Tibial artery (tissue), 4 donors: Measurements from ENCODE around the gene TMUB2.

Experiments used
- DNase-seq, 2 donors: peaks; one replicate each; pipeline ENCODE4 v3.0.0-alpha.2; 2019
- H3K27ac ChIP-seq, 2 donors: fragments of 200-600 bp; sonication (generic) in 1 of 2; 1 replicate in 1 of 2; 2 replicates in 1 of 2; pipeline ENCODE4 v1.5.1; 2018 to 2019; ENCODE audit warnings: mild to moderate bottlenecking in 1 of 2
- H3K27me3 ChIP-seq, 2 donors: fragments of 200-600 bp; sonication (generic) in 1 of 2; one replicate each; pipeline versions ENCODE4 v1.5.1 to v1.6.0; 2016 to 2019
- H3K36me3 ChIP-seq, 3 donors: fragments of 200-600 bp; sonication (generic) in 2 of 3; one replicate each; pipeline ENCODE4 v1.5.1; 2016 to 2019; ENCODE audit warnings: mild to moderate bottlenecking in 2 of 3
- H3K4me1 ChIP-seq, 4 donors: fragments of 200-600 bp; sonication (generic) in 2 of 4; 1 replicate in 3 of 4; 2 replicates in 1 of 4; pipeline ENCODE4 v1.5.1; 2016 to 2019
- H3K4me3 ChIP-seq, 2 donors: fragments of 200-600 bp; sonication (generic) in 1 of 2; 1 replicate in 1 of 2; 2 replicates in 1 of 2; pipeline ENCODE4 v1.5.1; 2018 to 2019; ENCODE audit warnings: mild to moderate bottlenecking in 2 of 2
- H3K9me3 ChIP-seq, 3 donors: fragments of 200-600 bp; sonication (generic) in 1 of 3; one replicate each; pipeline ENCODE4 v1.5.1; 2016 to 2019
- intact Hi-C: fragments of 100-400 bp; cut with DNase I; formaldehyde crosslinking; loops from one replicate; pipeline ENCODE4 v1.15.0; 2023; ENCODE audit warnings: low total_unique reads
- TF ChIP-seq, protein P1 (sequence below), 2 experiments: fragments of 200-600 bp in 1 of 2; fragments of 450-650 bp in 1 of 2; IDR thresholded peaks; one replicate each; pipeline ENCODE4 v1.5.1; 2017 to 2019; ENCODE audit warnings: antibody characterized with exemption in 2 of 2, mild to moderate bottlenecking in 1 of 2, moderate library complexity in 1 of 2

The TMUB2 gene

GRCh38 chr17:44164476-44164875 lies 22.3 kb upstream of the TMUB2 start:
- Histone ChIP-seq H3K27ac (no peak overlapping the region), H3K36me3 (no peaks in the 10 kb centered on the region), H3K4me1 (peaks cover 0 to 12% (median 4%) of the 10 kb centered on the region in 4 donors), H3K27me3 (no peaks in the 10 kb centered on the region), H3K9me3 (no peaks in the 10 kb centered on the region), H3K4me3 (no peak overlapping the region)
- intact Hi-C loops: no loop called here
- TF ChIP-seq, protein P1, sequence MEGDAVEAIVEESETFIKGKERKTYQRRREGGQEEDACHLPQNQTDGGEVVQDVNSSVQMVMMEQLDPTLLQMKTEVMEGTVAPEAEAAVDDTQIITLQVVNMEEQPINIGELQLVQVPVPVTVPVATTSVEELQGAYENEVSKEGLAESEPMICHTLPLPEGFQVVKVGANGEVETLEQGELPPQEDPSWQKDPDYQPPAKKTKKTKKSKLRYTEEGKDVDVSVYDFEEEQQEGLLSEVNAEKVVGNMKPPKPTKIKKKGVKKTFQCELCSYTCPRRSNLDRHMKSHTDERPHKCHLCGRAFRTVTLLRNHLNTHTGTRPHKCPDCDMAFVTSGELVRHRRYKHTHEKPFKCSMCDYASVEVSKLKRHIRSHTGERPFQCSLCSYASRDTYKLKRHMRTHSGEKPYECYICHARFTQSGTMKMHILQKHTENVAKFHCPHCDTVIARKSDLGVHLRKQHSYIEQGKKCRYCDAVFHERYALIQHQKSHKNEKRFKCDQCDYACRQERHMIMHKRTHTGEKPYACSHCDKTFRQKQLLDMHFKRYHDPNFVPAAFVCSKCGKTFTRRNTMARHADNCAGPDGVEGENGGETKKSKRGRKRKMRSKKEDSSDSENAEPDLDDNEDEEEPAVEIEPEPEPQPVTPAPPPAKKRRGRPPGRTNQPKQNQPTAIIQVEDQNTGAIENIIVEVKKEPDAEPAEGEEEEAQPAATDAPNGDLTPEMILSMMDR (IDR thresholded peaks at IDR 0.05): no peak
- DNase-seq: no peak

DNA sequence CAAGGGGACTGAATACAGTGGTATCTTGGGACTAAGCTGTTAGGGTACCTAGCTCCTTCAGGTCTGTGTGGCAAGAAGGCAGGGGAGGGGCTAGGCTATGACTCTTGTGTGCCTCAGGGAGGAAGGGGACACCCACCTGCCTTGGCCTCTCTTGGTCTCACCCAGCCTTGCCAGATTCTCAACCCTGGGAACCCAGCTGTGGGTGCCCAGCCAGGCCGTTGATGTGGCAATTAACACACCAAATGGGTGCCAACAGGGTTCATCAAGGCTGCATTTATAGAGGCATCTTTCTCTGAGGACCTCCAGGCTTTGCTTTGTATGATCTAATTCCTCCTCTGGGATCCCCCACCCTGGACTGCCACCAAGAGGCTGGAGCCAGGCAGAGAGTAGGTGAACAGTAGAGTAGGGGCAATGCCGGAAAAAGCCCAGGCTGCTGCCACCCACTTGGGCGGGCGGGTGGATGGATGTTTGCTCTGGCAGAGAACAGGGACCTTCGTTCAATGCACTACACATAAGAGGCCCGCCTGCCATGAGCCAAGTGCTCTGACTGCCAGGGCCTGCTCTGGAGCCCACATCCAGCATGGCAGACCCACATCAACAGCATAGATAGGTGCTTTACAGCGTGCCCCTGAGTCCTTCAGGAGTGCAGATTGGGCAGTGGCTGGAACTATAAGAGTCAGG lies 19.5 kb upstream of the TMUB2 start:
- H3K9me3 ChIP-seq: no peaks in the 10 kb centered on the region
- peaks cover 0 to 35% (median 19%) of the 10 kb centered on the region in 4 donors for H3K4me1 ChIP-seq
- no peak overlapping the region for H3K4me3 ChIP-seq
- intact Hi-C loops: no loop called here
- no peak overlapping the region for H3K27ac ChIP-seq
- H3K36me3 ChIP-seq: no peaks in the 10 kb centered on the region
- no peaks in the 10 kb centered on the region for H3K27me3 ChIP-seq
- no peak for DNase-seq
- TF ChIP-seq, protein P1 (IDR thresholded peaks at IDR 0.05): no peak

- TF ChIP-seq, protein P1 (IDR thresholded peaks at IDR 0.05): no peak
- Histone ChIP-seq H3K4me1 (peaks cover 0 to 35% (median 19%) of the 10 kb centered on the region in 4 donors), H3K27ac (peak overlapping the region; percentile 89), H3K4me3 (peak overlapping the region; percentile 58 to 61), H3K9me3 (no peaks in the 10 kb centered on the region), H3K27me3 (no peaks in the 10 kb centered on the region), H3K36me3 (peaks cover 0 to 9% (median 0%) of the 10 kb centered on the region in 3 donors)
- no peak for DNase-seq
- intact Hi-C loops: loop anchor here (2.0 kb wide), 1 partner anchor 41 kb away; no protein-coding TSS in a partner anchor
These were observed 16.7 kb upstream of the TMUB2 start for GRCh38 chr17:44170135-44170498.

DNA sequence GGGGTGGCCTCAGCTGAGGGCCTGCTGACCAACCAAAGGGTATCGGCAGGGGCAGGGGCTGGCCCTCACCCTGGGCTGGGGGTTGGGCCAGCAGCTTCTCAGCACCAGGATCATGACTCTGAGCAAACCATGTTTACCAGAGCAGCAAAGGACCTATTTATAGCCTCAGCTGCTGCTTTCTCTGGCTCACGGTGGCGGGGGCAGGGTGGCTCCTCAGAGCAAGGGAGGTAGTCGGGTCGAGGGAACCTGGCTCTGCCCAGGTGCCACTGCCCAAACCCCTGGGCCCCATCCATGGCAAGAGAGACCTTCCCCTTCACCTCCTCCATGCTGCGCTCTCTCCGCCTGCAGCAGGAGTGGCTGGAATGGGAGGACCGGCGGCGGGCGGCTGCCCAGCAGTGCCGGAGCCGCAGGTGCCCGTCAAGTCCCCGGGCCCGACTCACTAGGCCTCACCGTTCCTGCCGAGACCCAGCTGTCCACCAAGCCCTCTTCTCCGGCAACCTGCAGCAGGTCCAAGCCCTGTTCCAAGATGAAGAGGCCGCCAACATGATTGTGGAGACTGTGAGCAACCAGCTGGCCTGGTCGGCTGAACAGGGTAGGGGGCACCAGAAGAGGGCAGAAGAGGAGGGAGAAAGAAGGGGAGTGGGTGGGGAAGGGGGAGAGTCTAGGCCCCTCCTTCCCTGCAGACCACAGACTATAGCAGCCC lies 16.1 kb upstream of the TMUB2 start, which contains the start of gene ASB16:
Gene ASB16 (plus strand): TSS at position 206 of the 703 bp plus-strand sequence. CDS start 86 bp downstream, at position 292.
- H3K4me1 ChIP-seq: peaks cover 0 to 35% (median 19%) of the 10 kb centered on the region in 4 donors
- TF ChIP-seq, protein P1 (IDR thresholded peaks at IDR 0.05): no peak
- H3K9me3 ChIP-seq: no peaks in the 10 kb centered on the region
- peaks cover 0 to 11% (median 0%) of the 10 kb centered on the region in 3 donors for H3K36me3 ChIP-seq
- intact Hi-C loops: loop anchor here (2.0 kb wide), 1 partner anchor 40 kb away; no protein-coding TSS in a partner anchor
- H3K4me3 ChIP-seq: peak within 1 kb of the TSS; percentile 58 to 61
- H3K27me3 ChIP-seq: no peaks in the 10 kb centered on the region
- DNase-seq: peak in 1 of 2 donors; percentile 76
- H3K27ac ChIP-seq: peak within 1 kb of the TSS; percentile 89

DNA sequence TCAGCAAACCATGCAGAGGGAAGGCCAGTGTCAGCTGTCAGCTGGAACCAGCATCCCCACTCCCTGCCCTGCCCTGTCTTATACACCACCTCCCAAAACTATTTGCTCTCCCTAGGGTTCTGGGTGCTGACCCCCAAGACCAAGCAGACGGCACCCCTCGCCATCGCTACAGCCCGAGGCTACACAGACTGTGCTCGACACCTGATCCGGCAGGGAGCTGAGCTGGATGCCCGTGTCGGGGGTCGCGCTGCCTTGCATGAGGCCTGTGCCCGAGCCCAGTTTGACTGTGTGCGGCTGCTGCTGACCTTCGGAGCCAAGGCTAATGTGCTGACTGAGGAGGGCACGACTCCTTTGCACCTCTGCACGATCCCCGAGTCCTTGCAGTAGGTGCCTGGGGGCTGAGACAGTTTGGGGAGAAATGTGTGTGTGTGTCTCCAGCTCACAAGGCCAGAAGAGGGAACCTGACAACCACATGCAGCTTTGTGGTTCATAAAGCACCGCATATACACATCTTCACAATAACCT lies 14.8 kb upstream of the TMUB2 start:
- Histone ChIP-seq H3K4me1 (peaks cover 0 to 35% (median 19%) of the 10 kb centered on the region in 4 donors), H3K9me3 (no peaks in the 10 kb centered on the region), H3K27ac (peak overlapping the region in 1 of 2 donors; percentile 89), H3K27me3 (no peaks in the 10 kb centered on the region), H3K4me3 (no peak overlapping the region), H3K36me3 (peaks cover 0 to 25% (median 6%) of the 10 kb centered on the region in 3 donors)
- TF ChIP-seq, protein P1 (IDR thresholded peaks at IDR 0.05): no peak
- intact Hi-C loops: loop anchor here (2.0 kb wide), 1 partner anchor 39 kb away; no protein-coding TSS in a partner anchor
- DNase-seq: no peak
